SKM-1 treated with dmso at 0.1 percent for 144 hours (cell line): ENCODE measurements around the gene BCHE.

Experiments
- DNase-seq: peaks from one replicate; lab custom pipeline; 2025; ENCODE audit not compliant: unreplicated experiment; lab: John Stamatoyannopoulos, UW

The BCHE gene

GRCh38 chr3:165754219-165755007 is 82.8 kb downstream of the BCHE start:
- DNase-seq = peak; percentile 11

- no peak for DNase-seq
Measured at GRCh38 chr3:165753560-165753959, 83.7 kb downstream of the BCHE start.

GRCh38 chr3:165751637-165752036 is 85.6 kb downstream of the BCHE start:
- no peak for DNase-seq

GRCh38 chr3:165749821-165750220 is 87.4 kb downstream of the BCHE start:
- DNase-seq = no peak

- no peak for DNase-seq
Measured at GRCh38 chr3:165749241-165749640, 88.0 kb downstream of the BCHE start.

DNA sequence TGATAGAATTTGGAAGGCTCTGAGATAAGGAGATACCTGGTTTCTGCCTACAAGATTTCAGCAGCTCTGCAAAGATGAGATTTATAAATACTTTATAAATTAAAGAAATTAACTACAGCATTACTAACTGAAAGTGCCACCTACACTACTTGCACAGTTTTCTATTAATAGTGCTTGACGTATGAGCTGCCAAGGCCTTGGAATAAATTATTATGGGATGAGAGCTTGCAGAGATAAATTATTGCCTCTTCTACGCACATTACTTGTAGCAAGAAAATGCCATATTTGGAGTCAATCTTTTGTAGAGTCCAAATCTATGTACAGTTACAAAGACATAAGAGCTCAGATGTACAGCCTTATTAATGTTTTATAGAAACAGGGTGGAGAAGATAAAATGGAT is 89.1 kb downstream of the BCHE start:
- DNase-seq = no peak

- no peak for DNase-seq
Measured at GRCh38 chr3:165746874-165747273, 90.3 kb downstream of the BCHE start.

- DNase-seq = no peak
Measured at GRCh38 chr3:165744025-165744424, 93.2 kb downstream of the BCHE start.

- DNase-seq = no peak
Measured at GRCh38 chr3:165742351-165742750, 94.9 kb downstream of the BCHE start.

DNA sequence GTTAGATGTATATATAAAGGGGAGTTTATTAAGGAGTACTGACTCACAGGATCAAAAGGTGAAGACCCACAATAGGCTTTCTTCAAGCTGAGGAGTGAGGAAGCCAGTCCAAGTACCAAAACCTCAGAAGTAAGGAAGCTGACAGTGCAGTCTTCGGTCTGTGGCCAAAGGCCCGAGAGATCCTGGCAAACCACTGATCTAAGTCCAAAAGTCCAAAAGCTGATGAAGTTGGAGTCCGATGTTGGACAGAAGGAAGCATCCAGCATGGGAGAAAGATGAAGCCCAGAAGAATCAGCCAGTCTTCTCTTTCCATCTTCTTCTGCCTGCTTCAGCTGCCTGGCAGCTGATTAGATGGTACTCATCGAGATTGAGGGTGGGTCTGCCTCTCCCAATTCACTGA is 107.5 kb downstream of the BCHE start:
- no peak for DNase-seq

DNA sequence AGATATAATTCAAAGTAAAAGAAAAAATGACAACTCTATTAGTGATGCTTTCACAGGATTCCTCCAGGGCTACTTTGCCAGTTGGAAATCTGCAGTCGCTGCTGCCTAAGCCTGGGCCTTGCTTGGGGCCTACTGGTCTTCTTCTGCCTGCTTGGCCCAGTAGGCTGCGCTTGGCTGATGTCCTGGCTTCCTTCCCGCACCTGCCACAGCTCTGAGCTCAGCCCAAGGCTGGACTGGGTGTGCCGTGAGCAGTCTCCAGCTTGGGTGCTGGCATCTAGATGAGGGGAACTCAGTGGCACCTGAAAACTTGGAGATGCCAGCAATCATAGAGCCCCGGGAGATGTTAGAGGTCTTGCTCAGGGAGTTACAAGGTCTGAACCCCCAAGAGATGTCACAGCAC is 108.3 kb downstream of the BCHE start:
- no peak for DNase-seq

GRCh38 chr3:165725296-165725695 is 111.9 kb downstream of the BCHE start:
- no peak for DNase-seq
